ENCODE data around the gene PDE4DIP.
"Not testable (repeated sequence)": the region's sequence is repeated elsewhere in the genome, so short reads cannot be mapped to it uniquely, and the experiment has no call there.

- TF ChIP-seq, protein P1, sequence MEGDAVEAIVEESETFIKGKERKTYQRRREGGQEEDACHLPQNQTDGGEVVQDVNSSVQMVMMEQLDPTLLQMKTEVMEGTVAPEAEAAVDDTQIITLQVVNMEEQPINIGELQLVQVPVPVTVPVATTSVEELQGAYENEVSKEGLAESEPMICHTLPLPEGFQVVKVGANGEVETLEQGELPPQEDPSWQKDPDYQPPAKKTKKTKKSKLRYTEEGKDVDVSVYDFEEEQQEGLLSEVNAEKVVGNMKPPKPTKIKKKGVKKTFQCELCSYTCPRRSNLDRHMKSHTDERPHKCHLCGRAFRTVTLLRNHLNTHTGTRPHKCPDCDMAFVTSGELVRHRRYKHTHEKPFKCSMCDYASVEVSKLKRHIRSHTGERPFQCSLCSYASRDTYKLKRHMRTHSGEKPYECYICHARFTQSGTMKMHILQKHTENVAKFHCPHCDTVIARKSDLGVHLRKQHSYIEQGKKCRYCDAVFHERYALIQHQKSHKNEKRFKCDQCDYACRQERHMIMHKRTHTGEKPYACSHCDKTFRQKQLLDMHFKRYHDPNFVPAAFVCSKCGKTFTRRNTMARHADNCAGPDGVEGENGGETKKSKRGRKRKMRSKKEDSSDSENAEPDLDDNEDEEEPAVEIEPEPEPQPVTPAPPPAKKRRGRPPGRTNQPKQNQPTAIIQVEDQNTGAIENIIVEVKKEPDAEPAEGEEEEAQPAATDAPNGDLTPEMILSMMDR (IDR thresholded peaks at IDR 0.05) = not testable (repeated sequence)
- TF ChIP-seq POLR2A, EP300, POLR2AphosphoS5 (IDR thresholded peaks at IDR 0.05): not testable (repeated sequence)
Observed at GRCh38 chr1:148923798-148924197, 79.6 kb downstream of the PDE4DIP start.

Data from upper lobe of left lung (tissue), 4 donors.